Measurements from ENCODE around the gene OR13J1.
"Not testable (repeated sequence)": the region's sequence is repeated elsewhere in the genome, so short reads cannot be mapped to it uniquely, and the experiment has no call there.

DNA sequence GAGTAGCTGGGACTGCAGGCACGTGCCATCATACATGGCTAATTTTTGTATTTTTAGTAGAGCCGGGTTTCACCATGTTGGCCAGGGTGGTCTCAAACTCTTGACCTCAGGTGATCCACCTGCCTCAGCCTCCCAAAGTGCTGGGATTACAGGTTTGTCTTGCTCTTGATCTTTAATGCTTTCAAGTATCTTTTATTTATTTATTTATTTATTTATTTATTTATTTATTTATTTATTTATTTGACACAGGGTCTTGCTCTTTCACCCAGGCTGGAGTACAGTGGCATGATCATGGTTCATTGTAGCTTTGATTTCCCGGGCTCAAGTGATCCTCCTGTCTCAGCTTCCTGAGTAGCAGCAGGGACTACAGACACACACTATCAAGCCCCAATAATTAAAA, 14.7 kb upstream of the OR13J1 start:
- TF ChIP-seq, protein P1, sequence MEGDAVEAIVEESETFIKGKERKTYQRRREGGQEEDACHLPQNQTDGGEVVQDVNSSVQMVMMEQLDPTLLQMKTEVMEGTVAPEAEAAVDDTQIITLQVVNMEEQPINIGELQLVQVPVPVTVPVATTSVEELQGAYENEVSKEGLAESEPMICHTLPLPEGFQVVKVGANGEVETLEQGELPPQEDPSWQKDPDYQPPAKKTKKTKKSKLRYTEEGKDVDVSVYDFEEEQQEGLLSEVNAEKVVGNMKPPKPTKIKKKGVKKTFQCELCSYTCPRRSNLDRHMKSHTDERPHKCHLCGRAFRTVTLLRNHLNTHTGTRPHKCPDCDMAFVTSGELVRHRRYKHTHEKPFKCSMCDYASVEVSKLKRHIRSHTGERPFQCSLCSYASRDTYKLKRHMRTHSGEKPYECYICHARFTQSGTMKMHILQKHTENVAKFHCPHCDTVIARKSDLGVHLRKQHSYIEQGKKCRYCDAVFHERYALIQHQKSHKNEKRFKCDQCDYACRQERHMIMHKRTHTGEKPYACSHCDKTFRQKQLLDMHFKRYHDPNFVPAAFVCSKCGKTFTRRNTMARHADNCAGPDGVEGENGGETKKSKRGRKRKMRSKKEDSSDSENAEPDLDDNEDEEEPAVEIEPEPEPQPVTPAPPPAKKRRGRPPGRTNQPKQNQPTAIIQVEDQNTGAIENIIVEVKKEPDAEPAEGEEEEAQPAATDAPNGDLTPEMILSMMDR (IDR thresholded peaks at IDR 0.05; ENCODE audit: low read depth, low read length): not testable (repeated sequence)
- TF ChIP-seq EZH2phosphoT487 (IDR thresholded peaks at IDR 0.05; ENCODE audit: low read depth): not testable (repeated sequence)

All from OCI-LY3 (cell line).